GM18508 (cell line): ENCODE data around the gene CORO1A.
"Not testable (repeated sequence)": the region's sequence is repeated elsewhere in the genome, so short reads cannot be mapped to it uniquely, and the experiment has no call there.

Source experiments
- ATAC-seq: cut with Tn5 transposase; IDR thresholded peaks from one replicate; pipeline ENCODE4 v1.9.1; 2021; ENCODE audit warnings: moderate number of reproducible peaks; ENCODE audit not compliant: insufficient read depth, unreplicated experiment

Gene CORO1A

GRCh38 chr16:30169416-30169815, 14.0 kb upstream of the CORO1A start:
- ATAC-seq, result not testable (repeated sequence)

GRCh38 chr16:30170145-30170544, 13.3 kb upstream of the CORO1A start:
- not testable (repeated sequence) for ATAC-seq

GRCh38 chr16:30173054-30173453, 10.3 kb upstream of the CORO1A start:
- no peak for ATAC-seq

GRCh38 chr16:30176876-30177275, 6.5 kb upstream of the CORO1A start:
- not testable (repeated sequence) for ATAC-seq

- ATAC-seq, result no peak
Measured at GRCh38 chr16:30179195-30179594, 4.2 kb upstream of the CORO1A start.

- no peak for ATAC-seq
Measured at GRCh38 chr16:30179931-30180330, 3.5 kb upstream of the CORO1A start.

GRCh38 chr16:30180741-30181140, 2.7 kb upstream of the CORO1A start:
- ATAC-seq, result no peak

- no peak for ATAC-seq
Measured at GRCh38 chr16:30184096-30184890, 891 bp downstream of the CORO1A start.

- no peak for ATAC-seq
Measured at GRCh38 chr16:30184891-30185682, 1.7 kb downstream of the CORO1A start.

GRCh38 chr16:30185683-30186421, 2.5 kb downstream of the CORO1A start:
- ATAC-seq, result no peak

- ATAC-seq, result no peak
Measured at GRCh38 chr16:30186444-30186781, 3.0 kb downstream of the CORO1A start.

GRCh38 chr16:30186782-30187555, 3.6 kb downstream of the CORO1A start:
- no peak for ATAC-seq

- no peak for ATAC-seq
Measured at GRCh38 chr16:30187556-30187865, 4.1 kb downstream of the CORO1A start.

- no peak for ATAC-seq
Measured at GRCh38 chr16:30187971-30188561, 4.7 kb downstream of the CORO1A start.

GRCh38 chr16:30191158-30191557, 7.8 kb downstream of the CORO1A start:
- ATAC-seq, result not testable (repeated sequence)

- ATAC-seq, result not testable (repeated sequence)
Measured at GRCh38 chr16:30193098-30193497, 9.7 kb downstream of the CORO1A start.

- ATAC-seq, result peak; percentile 70
Measured at GRCh38 chr16:30193615-30194014, 10.2 kb downstream of the CORO1A start, which contains the start of the genes BOLA2B and SLX1A. Gene BOLA2B, minus strand, starts transcription at chr16:30193666. Its CDS starts 71 bp downstream, at chr16:30193595. Gene SLX1A, plus strand, starts transcription at chr16:30193875. Its CDS starts 210 bp downstream, at chr16:30194085.

GRCh38 chr16:30194172-30194925, 10.9 kb downstream of the CORO1A start:
- ATAC-seq, result peak; percentile 33

- ATAC-seq, result not testable (repeated sequence)
Measured at GRCh38 chr16:30197001-30197400, 13.6 kb downstream of the CORO1A start.
